HEK293 (cell line): Measurements from ENCODE around the gene SLC26A5.

ENCODE experiments used
- BCL11A ChIP-seq: fragments of 450-650 bp; formaldehyde crosslinking; IDR thresholded peaks from 2 replicates; pipeline ENCODE4 v1.5.1; 2016; ENCODE audit warnings: low read depth, missing biosample characterization, missing genetic modification characterization
- GLIS1 ChIP-seq: fragments of 450-650 bp; formaldehyde crosslinking; IDR thresholded peaks from 2 replicates; pipeline ENCODE4 v1.5.1; 2016; ENCODE audit warnings: missing biosample characterization, missing genetic modification characterization
- KLF16 ChIP-seq: fragments of 450-650 bp; formaldehyde crosslinking; IDR thresholded peaks from 2 replicates; pipeline ENCODE4 v1.5.1; 2017; ENCODE audit warnings: missing biosample characterization, missing genetic modification characterization
- PRDM10 ChIP-seq: fragments of 450-650 bp; formaldehyde crosslinking; IDR thresholded peaks from 2 replicates; pipeline ENCODE4 v1.5.1; 2016; ENCODE audit warnings: missing biosample characterization, missing genetic modification characterization
- REST ChIP-seq: fragments of 450-650 bp; formaldehyde crosslinking; IDR thresholded peaks from 2 replicates; pipeline ENCODE4 v1.5.1; 2016; ENCODE audit warnings: missing biosample characterization, missing genetic modification characterization
- SP2 ChIP-seq: fragments of 450-650 bp; formaldehyde crosslinking; IDR thresholded peaks from 2 replicates; pipeline ENCODE4 v1.5.1; 2016; ENCODE audit warnings: missing biosample characterization, missing genetic modification characterization
- SP3 ChIP-seq: fragments of 450-650 bp; formaldehyde crosslinking; IDR thresholded peaks from 2 replicates; pipeline ENCODE4 v1.5.1; 2016; ENCODE audit warnings: missing biosample characterization, missing genetic modification characterization
- YY2 ChIP-seq: fragments of 450-650 bp; formaldehyde crosslinking; IDR thresholded peaks from 2 replicates; pipeline ENCODE4 v1.5.1; 2016; ENCODE audit warnings: missing biosample characterization, missing genetic modification characterization
- ZBTB20 ChIP-seq: fragments of 450-650 bp; formaldehyde crosslinking; IDR thresholded peaks from 2 replicates; pipeline ENCODE4 v1.5.1; 2016; ENCODE audit warnings: missing biosample characterization, missing genetic modification characterization
- ZEB2 ChIP-seq: fragments of 450-650 bp; formaldehyde crosslinking; IDR thresholded peaks from 2 replicates; pipeline ENCODE4 v1.5.1; 2016; ENCODE audit warnings: missing biosample characterization, missing genetic modification characterization
- ZFP37 ChIP-seq: fragments of 450-650 bp; formaldehyde crosslinking; IDR thresholded peaks from 2 replicates; pipeline ENCODE4 v1.5.1; 2016; ENCODE audit warnings: missing biosample characterization, missing genetic modification characterization
- ZFP69B ChIP-seq: fragments of 450-650 bp; formaldehyde crosslinking; IDR thresholded peaks from 2 replicates; pipeline ENCODE4 v1.5.1; 2016; ENCODE audit warnings: missing biosample characterization, missing genetic modification characterization
- ZNF335 ChIP-seq: fragments of 450-650 bp; formaldehyde crosslinking; conservative IDR thresholded peaks from 2 replicates; pipeline ENCODE4 v1.5.1; 2016; ENCODE audit warnings: missing biosample characterization, missing genetic modification characterization
- ZNF366 ChIP-seq: fragments of 450-650 bp; formaldehyde crosslinking; conservative IDR thresholded peaks from 2 replicates; pipeline ENCODE4 v1.5.1; 2016; ENCODE audit warnings: missing biosample characterization, missing genetic modification characterization
- ZNF394 ChIP-seq: fragments of 450-650 bp; formaldehyde crosslinking; IDR thresholded peaks from 2 replicates; pipeline ENCODE4 v1.5.1; 2016; ENCODE audit warnings: missing biosample characterization, missing genetic modification characterization, mild to moderate bottlenecking, moderate library complexity, borderline replicate concordance
- ZNF501 ChIP-seq: fragments of 450-650 bp; formaldehyde crosslinking; IDR thresholded peaks from 2 replicates; pipeline ENCODE4 v1.5.1; 2016; ENCODE audit warnings: missing biosample characterization, missing genetic modification characterization
- ZNF530 ChIP-seq: fragments of 450-650 bp; formaldehyde crosslinking; IDR thresholded peaks from 2 replicates; pipeline ENCODE4 v1.5.1; 2016; ENCODE audit warnings: low read depth, missing biosample characterization, missing genetic modification characterization
- ZNF623 ChIP-seq: fragments of 450-650 bp; formaldehyde crosslinking; IDR thresholded peaks from 2 replicates; pipeline ENCODE4 v1.5.1; 2016; ENCODE audit warnings: missing biosample characterization, missing genetic modification characterization
- ZSCAN23 ChIP-seq: fragments of 450-650 bp; formaldehyde crosslinking; IDR thresholded peaks from 2 replicates; pipeline ENCODE4 v1.5.1; 2016; ENCODE audit warnings: missing biosample characterization, missing genetic modification characterization
- ZXDB ChIP-seq: fragments of 450-650 bp; formaldehyde crosslinking; IDR thresholded peaks from 2 replicates; pipeline ENCODE4 v1.5.1; 2016; ENCODE audit warnings: missing biosample characterization, missing genetic modification characterization
- TF ChIP-seq, protein P1 (sequence below): fragments of 450-650 bp; IDR thresholded peaks from 2 replicates; pipeline ENCODE4 v1.5.1; 2018; ENCODE audit warnings: missing biosample characterization, mild to moderate bottlenecking, missing genetic modification characterization
- TF ChIP-seq, protein P2 (sequence below): fragments of 450-650 bp; formaldehyde crosslinking; IDR thresholded peaks from 2 replicates; pipeline ENCODE4 v1.5.1; 2016; ENCODE audit warnings: missing biosample characterization, missing genetic modification characterization
- TF ChIP-seq, protein P3 (sequence below): fragments of 450-650 bp; formaldehyde crosslinking; optimal IDR thresholded peaks from 2 replicates; pipeline ENCODE3; 2016; ENCODE audit warnings: missing biosample characterization, mild to moderate bottlenecking, missing genetic modification characterization
- TF ChIP-seq, protein P4 (sequence below): fragments of 450-650 bp; formaldehyde crosslinking; IDR thresholded peaks from 2 replicates; pipeline ENCODE4 v1.5.1; 2016; ENCODE audit warnings: missing biosample characterization, missing genetic modification characterization

SLC26A5 gene

GRCh38 chr7:103347507-103348267 is 98.3 kb downstream of the SLC26A5 start, which contains the start of gene PSMC2 (continued):
- TF ChIP-seq, protein P1, sequence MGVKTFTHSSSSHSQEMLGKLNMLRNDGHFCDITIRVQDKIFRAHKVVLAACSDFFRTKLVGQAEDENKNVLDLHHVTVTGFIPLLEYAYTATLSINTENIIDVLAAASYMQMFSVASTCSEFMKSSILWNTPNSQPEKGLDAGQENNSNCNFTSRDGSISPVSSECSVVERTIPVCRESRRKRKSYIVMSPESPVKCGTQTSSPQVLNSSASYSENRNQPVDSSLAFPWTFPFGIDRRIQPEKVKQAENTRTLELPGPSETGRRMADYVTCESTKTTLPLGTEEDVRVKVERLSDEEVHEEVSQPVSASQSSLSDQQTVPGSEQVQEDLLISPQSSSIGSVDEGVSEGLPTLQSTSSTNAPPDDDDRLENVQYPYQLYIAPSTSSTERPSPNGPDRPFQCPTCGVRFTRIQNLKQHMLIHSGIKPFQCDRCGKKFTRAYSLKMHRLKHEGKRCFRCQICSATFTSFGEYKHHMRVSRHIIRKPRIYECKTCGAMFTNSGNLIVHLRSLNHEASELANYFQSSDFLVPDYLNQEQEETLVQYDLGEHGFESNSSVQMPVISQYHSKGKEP (tag by site-specific recombination) = peak; percentile 20; the same call in 1 of the 2 replicates
- TF ChIP-seq KLF16 (tag by site-specific recombination) (peak; percentile 70; the same call in 1 of the 2 replicates), SP2 (tag by site-specific recombination) (peak; percentile 70), ZNF623 (tag by site-specific recombination) (no peak), SP3 (tag by site-specific recombination) (0 out of 2 replicates have a peak, but pooled peaks have one; percentile 30), REST (tag by site-specific recombination) (peak; percentile 55; the same call in 1 of the 2 replicates), ZNF366 (tag by site-specific recombination) (peak; percentile 59), GLIS1 (tag by site-specific recombination) (peak; percentile 38), PRDM10 (tag by site-specific recombination) (peak; percentile 79), ZNF335 (tag by site-specific recombination) (peak; percentile 95), ZSCAN23 (tag by site-specific recombination) (peak; percentile 76; the same call in 1 of the 2 replicates), ZXDB (tag by site-specific recombination) (peak; percentile 88), ZFP69B (tag by site-specific recombination) (peak; percentile 8; the same call in 1 of the 2 replicates), ZFP37 (tag by site-specific recombination) (peak; percentile 74; the same call in 1 of the 2 replicates), ZNF530 (no peak), BCL11A (tag by site-specific recombination) (no peak), ZBTB20 (tag by site-specific recombination) (peak; percentile 69), ZNF501 (peak; percentile 94), ZNF394 (peak; percentile 89), YY2 (tag by site-specific recombination) (peak; percentile 80), ZEB2 (tag by site-specific recombination) (no peak)
- TF ChIP-seq, protein P2, sequence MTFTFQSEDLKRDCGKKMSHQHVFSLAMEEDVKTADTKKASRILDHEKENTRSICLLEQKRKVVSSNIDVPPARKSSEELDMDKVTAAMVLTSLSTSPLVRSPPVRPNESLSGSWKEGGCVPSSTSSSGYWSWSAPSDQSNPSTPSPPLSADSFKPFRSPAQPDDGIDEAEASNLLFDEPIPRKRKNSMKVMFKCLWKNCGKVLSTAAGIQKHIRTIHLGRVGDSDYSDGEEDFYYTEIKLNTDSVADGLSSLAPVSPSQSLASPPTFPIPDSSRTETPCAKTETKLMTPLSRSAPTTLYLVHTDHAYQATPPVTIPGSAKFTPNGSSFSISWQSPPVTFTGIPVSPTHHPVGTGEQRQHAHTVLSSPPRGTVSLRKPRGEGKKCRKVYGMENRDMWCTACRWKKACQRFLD (tag by site-specific recombination) = no peak
- TF ChIP-seq, protein P3, sequence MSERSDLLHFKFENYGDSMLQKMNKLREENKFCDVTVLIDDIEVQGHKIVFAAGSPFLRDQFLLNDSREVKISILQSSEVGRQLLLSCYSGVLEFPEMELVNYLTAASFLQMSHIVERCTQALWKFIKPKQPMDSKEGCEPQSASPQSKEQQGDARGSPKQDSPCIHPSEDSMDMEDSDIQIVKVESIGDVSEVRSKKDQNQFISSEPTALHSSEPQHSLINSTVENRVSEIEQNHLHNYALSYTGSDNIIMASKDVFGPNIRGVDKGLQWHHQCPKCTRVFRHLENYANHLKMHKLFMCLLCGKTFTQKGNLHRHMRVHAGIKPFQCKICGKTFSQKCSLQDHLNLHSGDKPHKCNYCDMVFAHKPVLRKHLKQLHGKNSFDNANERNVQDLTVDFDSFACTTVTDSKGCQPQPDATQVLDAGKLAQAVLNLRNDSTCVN (tag by site-specific recombination) = no peak
- TF ChIP-seq, protein P4, sequence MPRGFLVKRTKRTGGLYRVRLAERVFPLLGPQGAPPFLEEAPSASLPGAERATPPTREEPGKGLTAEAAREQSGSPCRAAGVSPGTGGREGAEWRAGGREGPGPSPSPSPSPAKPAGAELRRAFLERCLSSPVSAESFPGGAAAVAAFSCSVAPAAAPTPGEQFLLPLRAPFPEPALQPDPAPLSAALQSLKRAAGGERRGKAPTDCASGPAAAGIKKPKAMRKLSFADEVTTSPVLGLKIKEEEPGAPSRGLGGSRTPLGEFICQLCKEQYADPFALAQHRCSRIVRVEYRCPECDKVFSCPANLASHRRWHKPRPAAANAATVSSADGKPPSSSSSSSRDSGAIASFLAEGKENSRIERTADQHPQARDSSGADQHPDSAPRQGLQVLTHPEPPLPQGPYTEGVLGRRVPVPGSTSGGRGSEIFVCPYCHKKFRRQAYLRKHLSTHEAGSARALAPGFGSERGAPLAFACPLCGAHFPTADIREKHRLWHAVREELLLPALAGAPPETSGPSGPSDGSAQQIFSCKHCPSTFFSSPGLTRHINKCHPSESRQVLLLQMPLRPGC (tag by site-specific recombination) = peak; percentile 61; the same call in 1 of the 2 replicates
- TF ChIP-seq, all 188 proteins: peak for 49
